GM20000 (cell line): ENCODE results near the gene TOP3B.

Experiments
- DNase-seq: peaks from one replicate; pipeline ENCODE4 v3.0.0; 2012; ENCODE audit warnings: low spot score
- CTCF ChIP-seq: IDR thresholded peaks from 2 replicates; pipeline ENCODE4 v1.5.1; 2012; ENCODE audit warnings: mild to moderate bottlenecking, control low read depth; ENCODE audit errors: extremely low read depth, missing control alignments

Gene TOP3B

GRCh38 chr22:21923163-21923561 is 59.4 kb downstream of the TOP3B start:
- no peak for TF ChIP-seq CTCF
- DNase-seq = no peak

- no peak for TF ChIP-seq CTCF
- no peak for DNase-seq
These were observed 60.0 kb downstream of the TOP3B start for GRCh38 chr22:21922370-21923162.

GRCh38 chr22:21921729-21922128 is 60.9 kb downstream of the TOP3B start:
- no peak for TF ChIP-seq CTCF
- no peak for DNase-seq

GRCh38 chr22:21921184-21921721 is 61.3 kb downstream of the TOP3B start:
- no peak for DNase-seq
- no peak for TF ChIP-seq CTCF

GRCh38 chr22:21920341-21921183 is 62.0 kb downstream of the TOP3B start:
- no peak for DNase-seq
- TF ChIP-seq CTCF = no peak

- no peak for DNase-seq
- TF ChIP-seq CTCF = no peak
These were observed 62.9 kb downstream of the TOP3B start for GRCh38 chr22:21919526-21920307.
